ENCODE data around the gene INTU.

The INTU gene

DNA sequence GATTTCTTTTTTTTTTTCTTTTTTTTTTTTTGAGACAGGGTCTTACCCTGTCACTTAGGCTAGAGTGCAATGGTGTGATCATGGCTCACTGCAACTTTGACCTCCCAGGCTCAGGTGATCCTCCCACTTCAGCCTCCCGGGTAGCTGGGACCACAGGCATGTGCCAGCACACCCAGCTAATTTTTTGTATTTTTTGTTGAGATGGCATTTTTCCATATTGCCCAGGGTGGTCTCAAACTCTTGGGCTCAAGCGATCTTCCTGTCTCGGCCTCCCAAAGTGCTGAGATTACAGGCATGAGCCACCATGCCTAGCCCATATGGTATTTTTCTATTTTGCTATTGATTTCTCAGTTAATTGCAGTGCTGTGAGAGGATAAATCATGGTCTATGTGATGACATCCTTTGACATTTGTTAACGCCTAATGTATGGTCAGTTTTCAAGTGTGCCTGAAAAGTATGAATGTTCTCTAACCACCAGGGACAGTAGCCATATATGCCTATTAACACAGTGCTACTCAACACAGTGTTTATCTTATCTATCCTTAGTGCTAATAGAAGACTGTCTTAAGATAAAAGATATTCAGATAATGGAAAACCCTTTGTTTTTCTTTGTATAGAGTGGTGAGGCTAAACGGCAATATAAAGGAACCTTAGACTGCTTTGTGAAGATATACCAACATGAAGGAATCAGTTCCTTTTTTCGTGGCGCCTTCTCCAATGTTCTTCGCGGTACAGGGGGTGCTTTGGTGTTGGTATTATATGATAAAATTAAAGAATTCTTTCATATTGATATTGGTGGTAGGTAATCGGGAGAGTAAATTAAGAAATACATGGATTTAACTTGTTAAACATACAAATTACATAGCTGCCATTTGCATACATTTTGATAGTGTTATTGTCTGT, 140.3 kb downstream of the INTU start:
- ChIA-PET POLR2A (ENCODE audit: low non-redundant PET) (no interaction called here), CTCF (interaction anchor here (0.6 to 0.7 kb wide), 2 partner anchors 420 to 655 kb away, joined by 3 to 6 read pairs; no protein-coding TSS in a partner anchor)
- TF ChIP-seq, protein P1, sequence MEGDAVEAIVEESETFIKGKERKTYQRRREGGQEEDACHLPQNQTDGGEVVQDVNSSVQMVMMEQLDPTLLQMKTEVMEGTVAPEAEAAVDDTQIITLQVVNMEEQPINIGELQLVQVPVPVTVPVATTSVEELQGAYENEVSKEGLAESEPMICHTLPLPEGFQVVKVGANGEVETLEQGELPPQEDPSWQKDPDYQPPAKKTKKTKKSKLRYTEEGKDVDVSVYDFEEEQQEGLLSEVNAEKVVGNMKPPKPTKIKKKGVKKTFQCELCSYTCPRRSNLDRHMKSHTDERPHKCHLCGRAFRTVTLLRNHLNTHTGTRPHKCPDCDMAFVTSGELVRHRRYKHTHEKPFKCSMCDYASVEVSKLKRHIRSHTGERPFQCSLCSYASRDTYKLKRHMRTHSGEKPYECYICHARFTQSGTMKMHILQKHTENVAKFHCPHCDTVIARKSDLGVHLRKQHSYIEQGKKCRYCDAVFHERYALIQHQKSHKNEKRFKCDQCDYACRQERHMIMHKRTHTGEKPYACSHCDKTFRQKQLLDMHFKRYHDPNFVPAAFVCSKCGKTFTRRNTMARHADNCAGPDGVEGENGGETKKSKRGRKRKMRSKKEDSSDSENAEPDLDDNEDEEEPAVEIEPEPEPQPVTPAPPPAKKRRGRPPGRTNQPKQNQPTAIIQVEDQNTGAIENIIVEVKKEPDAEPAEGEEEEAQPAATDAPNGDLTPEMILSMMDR (conservative IDR thresholded peaks at IDR 0.05; ENCODE audit: low read depth): no peak
- no peak for DNase-seq (ENCODE audit: low spot score)
- H3K27ac ChIP-seq: no peak overlapping the region

DNA sequence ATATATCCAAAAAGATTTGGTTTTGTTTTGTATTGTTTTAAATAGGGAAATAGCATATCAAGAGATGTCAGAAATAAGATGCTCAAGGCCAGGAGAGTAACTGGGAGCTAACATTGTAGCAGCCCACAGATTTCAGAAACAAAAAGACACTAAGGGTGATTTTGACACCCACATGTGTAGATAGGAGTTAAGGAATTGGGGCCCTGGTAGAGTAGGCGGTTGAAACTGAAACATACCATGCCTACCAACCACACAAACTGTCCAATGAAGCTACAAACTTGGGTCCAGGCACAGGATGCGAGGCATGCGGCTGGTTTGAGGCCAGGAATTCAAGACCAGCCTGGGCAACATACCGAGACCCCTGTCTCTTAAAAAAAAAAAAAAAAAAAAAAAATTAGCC, 143.1 kb downstream of the INTU start:
- ChIA-PET POLR2A (ENCODE audit: low non-redundant PET) (interaction anchor here (0.7 kb wide), 1 partner anchor 1429 kb away, joined by 4 read pairs; no protein-coding TSS in a partner anchor), CTCF (interaction anchor here (0.6 to 1.0 kb wide), 2 partner anchors 44 to 189 kb away, joined by 3 to 4 read pairs; no protein-coding TSS in a partner anchor)
- no peak overlapping the region for H3K27ac ChIP-seq
- no peak for DNase-seq (ENCODE audit: low spot score)
- TF ChIP-seq, protein P1 (conservative IDR thresholded peaks at IDR 0.05; ENCODE audit: low read depth): no peak
